GM21619 (cell line): ENCODE results near the gene NT5C.

Source experiments
- ATAC-seq: cut with Tn5 transposase; IDR thresholded peaks from one replicate; pipeline ENCODE4 v1.9.1; 2021; ENCODE audit not compliant: unreplicated experiment

NT5C gene

GRCh38 chr17:75124041-75124818 lies 7.3 kb downstream of the NT5C start:
- ATAC-seq: no peak

GRCh38 chr17:75118307-75118706 lies 13.2 kb downstream of the NT5C start:
- ATAC-seq: no peak

GRCh38 chr17:75116737-75117136 lies 14.8 kb downstream of the NT5C start:
- ATAC-seq: no peak

- ATAC-seq: no peak
Measured at GRCh38 chr17:75115555-75115954, 16.0 kb downstream of the NT5C start.

- ATAC-seq: no peak
Measured at GRCh38 chr17:75114552-75115314, 16.8 kb downstream of the NT5C start.

GRCh38 chr17:75113798-75114551 lies 17.6 kb downstream of the NT5C start:
- ATAC-seq: peak; percentile 41

GRCh38 chr17:75111777-75112335 lies 19.7 kb downstream of the NT5C start:
- no peak for ATAC-seq

GRCh38 chr17:75110234-75110937 lies 21.2 kb downstream of the NT5C start:
- no peak for ATAC-seq

GRCh38 chr17:75109407-75110233 lies 21.9 kb downstream of the NT5C start, which contains the start of gene ARMC7:
TSS of gene ARMC7 (plus strand) at chr17:75109969. CDS start at chr17:75110289, 320 bp downstream.
- ATAC-seq: peak; percentile 58

- ATAC-seq: no peak
Measured at GRCh38 chr17:75109046-75109406, 22.5 kb downstream of the NT5C start.

- ATAC-seq: no peak
Measured at GRCh38 chr17:75108193-75108592, 23.3 kb downstream of the NT5C start.

- no peak for ATAC-seq
Measured at GRCh38 chr17:75105126-75106080, 26.1 kb downstream of the NT5C start.

- ATAC-seq: no peak
Measured at GRCh38 chr17:75103601-75104554, 27.7 kb downstream of the NT5C start.

GRCh38 chr17:75102385-75102821 lies 29.1 kb downstream of the NT5C start:
- ATAC-seq: peak; percentile 52

- ATAC-seq: no peak
Measured at GRCh38 chr17:75099881-75100595, 31.5 kb downstream of the NT5C start.

- ATAC-seq: no peak
Measured at GRCh38 chr17:75098861-75099260, 32.7 kb downstream of the NT5C start.

GRCh38 chr17:75097865-75098264 lies 33.7 kb downstream of the NT5C start:
- ATAC-seq: no peak
